HepG2 (cell line): ENCODE measurements around the gene NCAPD2. TPM values are rescaled to one million over a fixed set of nuclear protein-coding genes. Genes with fewer than 3 reads are reported as not detected.

Experiments
- FOXO1 ChIP-seq: sonication (generic); formaldehyde crosslinking; IDR thresholded peaks from 2 replicates; pipeline ENCODE4 v1.4.0; 2020; ENCODE audit warnings: missing genetic modification reagents
- GATA4 ChIP-seq: sonication (generic); IDR thresholded peaks from 2 replicates; pipeline ENCODE4 v1.6.1; 2016; ENCODE audit warnings: antibody characterized with exemption, low read depth, borderline replicate concordance
- HDAC1 ChIP-seq: sonication (generic); formaldehyde crosslinking; IDR thresholded peaks from 2 replicates; pipeline ENCODE4 v1.5.1; 2020; ENCODE audit warnings: mild to moderate bottlenecking, missing genetic modification reagents
- IKZF1 ChIP-seq: fragments of 450-650 bp; IDR thresholded peaks from 2 replicates; pipeline ENCODE4 v1.7.1; 2016
- ISL2 ChIP-seq: sonication (generic); formaldehyde crosslinking; IDR thresholded peaks from 2 replicates; pipeline ENCODE4 v1.5.0; 2020; ENCODE audit warnings: missing genetic modification reagents
- KDM6A ChIP-seq: IDR thresholded peaks from 2 replicates; pipeline ENCODE4 v1.6.1; 2016; ENCODE audit warnings: low read depth
- NR2F6 ChIP-seq, 2 experiments: IDR thresholded peaks; 2 replicates each; pipeline ENCODE4 v1.6.1; 2016; ENCODE audit warnings: antibody characterized with exemption in 1 of 2, mild to moderate bottlenecking in 1 of 2
- PRMT3 ChIP-seq: sonication (generic); formaldehyde crosslinking; IDR thresholded peaks from 2 replicates; pipeline ENCODE4 v1.8.1; 2022; ENCODE audit warnings: low read depth, mild to moderate bottlenecking, moderate library complexity, missing genetic modification reagents, borderline replicate concordance
- REL ChIP-seq: sonication (generic); formaldehyde crosslinking; conservative IDR thresholded peaks from 2 replicates; pipeline ENCODE4 v1.8.0; 2022; ENCODE audit warnings: mild to moderate bottlenecking, missing genetic modification reagents, moderate library complexity
- SRSF9 ChIP-seq: fragments of 200-400 bp; formaldehyde crosslinking; IDR thresholded peaks from 2 replicates; pipeline ENCODE4 v1.6.1; 2018; ENCODE audit warnings: borderline replicate concordance, mild to moderate bottlenecking, low read depth, low read length; ENCODE audit not compliant: insufficient read depth, poor library complexity, severe bottlenecking
- ZNF30 ChIP-seq: sonication (generic); formaldehyde crosslinking; IDR thresholded peaks from 2 replicates; pipeline ENCODE4 v1.5.0; 2020; ENCODE audit warnings: mild to moderate bottlenecking, missing genetic modification reagents
- ZNF839 ChIP-seq: sonication (generic); formaldehyde crosslinking; IDR thresholded peaks from 2 replicates; pipeline ENCODE4 v1.4.0; 2020; ENCODE audit warnings: missing genetic modification reagents, mild to moderate bottlenecking, borderline replicate concordance
- polyA plus RNA-seq, 8 experiments: library from polyadenylated mRNA; depleted of rRNA in 3 of 8; stranded (reverse) in 7 of 8; unstranded in 1 of 8; fragments of >200 nt; fragmentation: Illumina TruSeq in 4 of 8; extraction: Trizol in 4 of 8; gene quantifications; 2 replicates each; pipeline versions ENCODE4 v1.2.1 to v1.2.3, GENCODE V29; 2011 to 2016; ENCODE audit warnings: low read depth in 4 of 8, missing spikeins in 1 of 8, mixed read lengths in 1 of 8; ENCODE audit not compliant: insufficient read depth in 1 of 8
- total RNA-seq, 5 experiments: library from RNA; depleted of rRNA; stranded (reverse); fragments of >200 nt; fragmentation: Illumina TruSeq; extraction: Trizol; gene quantifications; 2 replicates each; pipeline ENCODE4 v1.2.3, GENCODE V29; 2016; ENCODE audit warnings: low read depth in 1 of 5
- TF ChIP-seq, protein P1 (sequence below), 2 experiments: fragments of 450-650 bp in 1 of 2; sonication (generic) in 1 of 2; formaldehyde crosslinking in 1 of 2; IDR thresholded peaks; 2 replicates each; pipeline versions ENCODE4 v1.6.1 to v1.8.0; 2016 to 2022; ENCODE audit warnings: antibody characterized with exemption in 1 of 2, mild to moderate bottlenecking in 1 of 2, missing genetic modification reagents in 1 of 2
- TF ChIP-seq, protein P2 (sequence below): sonication (generic); formaldehyde crosslinking; IDR thresholded peaks from 2 replicates; pipeline ENCODE4 v1.8.0; 2022; ENCODE audit warnings: low read depth, missing genetic modification reagents
- TF ChIP-seq, protein P3 (sequence below): sonication (generic); formaldehyde crosslinking; IDR thresholded peaks from 2 replicates; pipeline ENCODE4 v1.4.0; 2020; ENCODE audit warnings: mild to moderate bottlenecking, low read depth, missing genetic modification reagents

Gene NCAPD2
- total and polyA plus RNA-seq, 2 of the 13 experiments (the other 11 are each of a cell fraction or from before 2014, with no cell fraction given), result 51.1 to 65.6 TPM

DNA sequence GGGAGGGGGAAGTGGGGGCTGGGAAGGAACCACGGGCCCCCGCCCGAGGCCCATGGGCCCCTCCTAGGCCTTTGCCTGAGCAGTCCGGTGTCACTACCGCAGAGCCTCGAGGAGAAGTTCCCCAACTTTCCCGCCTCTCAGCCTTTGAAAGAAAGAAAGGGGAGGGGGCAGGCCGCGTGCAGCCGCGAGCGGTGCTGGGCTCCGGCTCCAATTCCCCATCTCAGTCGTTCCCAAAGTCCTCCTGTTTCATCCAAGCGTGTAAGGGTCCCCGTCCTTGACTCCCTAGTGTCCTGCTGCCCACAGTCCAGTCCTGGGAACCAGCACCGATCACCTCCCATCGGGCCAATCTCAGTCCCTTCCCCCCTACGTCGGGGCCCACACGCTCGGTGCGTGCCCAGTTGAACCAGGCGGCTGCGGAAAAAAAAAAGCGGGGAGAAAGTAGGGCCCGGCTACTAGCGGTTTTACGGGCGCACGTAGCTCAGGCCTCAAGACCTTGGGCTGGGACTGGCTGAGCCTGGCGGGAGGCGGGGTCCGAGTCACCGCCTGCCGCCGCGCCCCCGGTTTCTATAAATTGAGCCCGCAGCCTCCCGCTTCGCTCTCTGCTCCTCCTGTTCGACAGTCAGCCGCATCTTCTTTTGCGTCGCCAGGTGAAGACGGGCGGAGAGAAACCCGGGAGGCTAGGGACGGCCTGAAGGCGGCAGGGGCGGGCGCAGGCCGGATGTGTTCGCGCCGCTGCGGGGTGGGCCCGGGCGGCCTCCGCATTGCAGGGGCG is 40.2 kb downstream of the NCAPD2 start, which contains the start of gene GAPDH (continued):
- TF ChIP-seq NR2F6 (IDR thresholded peaks at IDR 0.05) (peak; percentile 55; the same call in 1 of the 2 replicates), NR2F6 (CRISPR knock-in tag; IDR thresholded peaks at IDR 0.05) (peak; percentile 23), KDM6A (CRISPR knock-in tag) (no peak), REL (peak; percentile 71), IKZF1 (no peak), ZNF839 (CRISPR knock-in tag) (peak; percentile 67; the same call in 1 of the 2 replicates), ZNF30 (0 out of 2 replicates have a peak, but pooled peaks have one; percentile 31), HDAC1 (CRISPR knock-in tag) (peak; percentile 85), ISL2 (no peak; the same call in 1 of the 2 replicates), SRSF9 (no peak), PRMT3 (no peak), FOXO1 (CRISPR knock-in tag) (no peak; the same call in 1 of the 2 replicates), GATA4 (peak; percentile 95)
- TF ChIP-seq, protein P1, sequence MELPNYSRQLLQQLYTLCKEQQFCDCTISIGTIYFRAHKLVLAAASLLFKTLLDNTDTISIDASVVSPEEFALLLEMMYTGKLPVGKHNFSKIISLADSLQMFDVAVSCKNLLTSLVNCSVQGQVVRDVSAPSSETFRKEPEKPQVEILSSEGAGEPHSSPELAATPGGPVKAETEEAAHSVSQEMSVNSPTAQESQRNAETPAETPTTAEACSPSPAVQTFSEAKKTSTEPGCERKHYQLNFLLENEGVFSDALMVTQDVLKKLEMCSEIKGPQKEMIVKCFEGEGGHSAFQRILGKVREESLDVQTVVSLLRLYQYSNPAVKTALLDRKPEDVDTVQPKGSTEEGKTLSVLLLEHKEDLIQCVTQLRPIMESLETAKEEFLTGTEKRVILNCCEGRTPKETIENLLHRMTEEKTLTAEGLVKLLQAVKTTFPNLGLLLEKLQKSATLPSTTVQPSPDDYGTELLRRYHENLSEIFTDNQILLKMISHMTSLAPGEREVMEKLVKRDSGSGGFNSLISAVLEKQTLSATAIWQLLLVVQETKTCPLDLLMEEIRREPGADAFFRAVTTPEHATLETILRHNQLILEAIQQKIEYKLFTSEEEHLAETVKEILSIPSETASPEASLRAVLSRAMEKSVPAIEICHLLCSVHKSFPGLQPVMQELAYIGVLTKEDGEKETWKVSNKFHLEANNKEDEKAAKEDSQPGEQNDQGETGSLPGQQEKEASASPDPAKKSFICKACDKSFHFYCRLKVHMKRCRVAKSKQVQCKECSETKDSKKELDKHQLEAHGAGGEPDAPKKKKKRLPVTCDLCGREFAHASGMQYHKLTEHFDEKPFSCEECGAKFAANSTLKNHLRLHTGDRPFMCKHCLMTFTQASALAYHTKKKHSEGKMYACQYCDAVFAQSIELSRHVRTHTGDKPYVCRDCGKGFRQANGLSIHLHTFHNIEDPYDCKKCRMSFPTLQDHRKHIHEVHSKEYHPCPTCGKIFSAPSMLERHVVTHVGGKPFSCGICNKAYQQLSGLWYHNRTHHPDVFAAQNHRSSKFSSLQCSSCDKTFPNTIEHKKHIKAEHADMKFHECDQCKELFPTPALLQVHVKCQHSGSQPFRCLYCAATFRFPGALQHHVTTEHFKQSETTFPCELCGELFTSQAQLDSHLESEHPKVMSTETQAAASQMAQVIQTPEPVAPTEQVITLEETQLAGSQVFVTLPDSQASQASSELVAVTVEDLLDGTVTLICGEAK (IDR thresholded peaks at IDR 0.05), result no peak
- TF ChIP-seq, protein P1 (CRISPR knock-in tag; IDR thresholded peaks at IDR 0.05), result peak; percentile 50; the same call in 1 of the 2 replicates
- TF ChIP-seq, protein P2, sequence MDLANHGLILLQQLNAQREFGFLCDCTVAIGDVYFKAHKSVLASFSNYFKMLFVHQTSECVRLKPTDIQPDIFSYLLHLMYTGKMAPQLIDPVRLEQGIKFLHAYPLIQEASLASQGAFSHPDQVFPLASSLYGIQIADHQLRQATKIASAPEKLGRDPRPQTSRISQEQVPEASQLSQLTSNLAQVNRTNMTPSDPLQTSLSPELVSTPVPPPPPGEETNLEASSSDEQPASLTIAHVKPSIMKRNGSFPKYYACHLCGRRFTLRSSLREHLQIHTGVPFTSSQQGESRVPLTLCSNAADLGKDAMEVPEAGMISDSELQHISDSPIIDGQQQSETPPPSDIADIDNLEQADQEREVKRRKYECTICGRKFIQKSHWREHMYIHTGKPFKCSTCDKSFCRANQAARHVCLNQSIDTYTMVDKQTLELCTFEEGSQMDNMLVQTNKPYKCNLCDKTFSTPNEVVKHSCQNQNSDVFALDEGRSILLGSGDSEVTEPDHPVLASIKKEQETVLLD (CRISPR knock-in tag), result peak; percentile 70; the same call in 1 of the 2 replicates
- TF ChIP-seq, protein P3, sequence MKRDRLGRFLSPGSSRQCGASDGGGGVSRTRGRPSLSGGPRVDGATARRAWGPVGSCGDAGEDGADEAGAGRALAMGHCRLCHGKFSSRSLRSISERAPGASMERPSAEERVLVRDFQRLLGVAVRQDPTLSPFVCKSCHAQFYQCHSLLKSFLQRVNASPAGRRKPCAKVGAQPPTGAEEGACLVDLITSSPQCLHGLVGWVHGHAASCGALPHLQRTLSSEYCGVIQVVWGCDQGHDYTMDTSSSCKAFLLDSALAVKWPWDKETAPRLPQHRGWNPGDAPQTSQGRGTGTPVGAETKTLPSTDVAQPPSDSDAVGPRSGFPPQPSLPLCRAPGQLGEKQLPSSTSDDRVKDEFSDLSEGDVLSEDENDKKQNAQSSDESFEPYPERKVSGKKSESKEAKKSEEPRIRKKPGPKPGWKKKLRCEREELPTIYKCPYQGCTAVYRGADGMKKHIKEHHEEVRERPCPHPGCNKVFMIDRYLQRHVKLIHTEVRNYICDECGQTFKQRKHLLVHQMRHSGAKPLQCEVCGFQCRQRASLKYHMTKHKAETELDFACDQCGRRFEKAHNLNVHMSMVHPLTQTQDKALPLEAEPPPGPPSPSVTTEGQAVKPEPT, result 0 out of 2 replicates have a peak, but pooled peaks have one; percentile 2
